Left lobe of liver (tissue), 2 donors: ENCODE results near the gene CDKL5. TPM values are rescaled to one million over a fixed set of nuclear protein-coding genes. Genes with fewer than 3 reads are reported as not detected.
"Not testable (repeated sequence)": the region's sequence is repeated elsewhere in the genome, so short reads cannot be mapped to it uniquely, and the experiment has no call there.

ENCODE experiments used
- ATAC-seq: fragments of 200-7000 bp; cut with Tn5 transposase; one replicate; pipeline ENCODE4 v1.9.1; 2020; ENCODE audit warnings: mild to moderate bottlenecking, moderate library complexity
- DNase-seq: peaks from one replicate; pipeline ENCODE4 v3.0.0-alpha.2; 2020; ENCODE audit warnings: low spot score
- total RNA-seq: library from RNA; stranded (reverse); gene quantifications from one replicate; pipeline ENCODE4 v1.2.1, GENCODE V29; 2021
- donor health status: DM: no; HTN: no; CAD: no; lungs with moderate emphysema.
- donor health status: DM: no; HTN: yes; CAD: no.

Gene CDKL5
- total RNA-seq: 1.7 TPM

- ATAC-seq (peak; percentile 97), DNase-seq (peak; percentile 97)
Measured at GRCh38 chrX:18425199-18426003, at the start of gene CDKL5. CDKL5 (plus strand) TSS chrX:18425608; CDS start chrX:18507097, 81,489 bp downstream.

- DNase-seq: no peak
Measured at GRCh38 chrX:18377796-18378195, 47.6 kb upstream of the CDKL5 start.

GRCh38 chrX:18389966-18390365, 35.4 kb upstream of the CDKL5 start:
- ATAC-seq (no peak), DNase-seq (no peak)

More at GRCh38 chrX:18377796-18378195, 47.6 kb upstream of the CDKL5 start:
- ATAC-seq: peak; percentile 63

- ATAC-seq (peak; percentile 66), DNase-seq (peak; percentile 48)
Measured at GRCh38 chrX:18390941-18391538, 34.4 kb upstream of the CDKL5 start.

- ATAC-seq: peak; percentile 72
- peak; percentile 47 for DNase-seq
Measured at GRCh38 chrX:18394477-18394876, 30.9 kb upstream of the CDKL5 start.

- DNase-seq: no peak
- ATAC-seq: no peak
Measured at GRCh38 chrX:18401848-18402213, 23.6 kb upstream of the CDKL5 start.

GRCh38 chrX:18406531-18407266, 18.7 kb upstream of the CDKL5 start:
- DNase-seq: no peak
- ATAC-seq: no peak

GRCh38 chrX:18410038-18410437, 15.4 kb upstream of the CDKL5 start:
- ATAC-seq (peak; percentile 72), DNase-seq (no peak)

GRCh38 chrX:18415386-18415785, 10.0 kb upstream of the CDKL5 start:
- ATAC-seq: no peak
- DNase-seq: no peak

- DNase-seq (no peak), ATAC-seq (no peak)
Measured at GRCh38 chrX:18422325-18422724, 3.1 kb upstream of the CDKL5 start.

- ATAC-seq (no peak), DNase-seq (no peak)
Measured at GRCh38 chrX:18422886-18423285, 2.5 kb upstream of the CDKL5 start.

- ATAC-seq (peak; percentile 13), DNase-seq (no peak)
Measured at GRCh38 chrX:18424482-18425198, 768 bp upstream of the CDKL5 start.

GRCh38 chrX:18426004-18426320, 554 bp downstream of the CDKL5 start:
- ATAC-seq: no peak
- DNase-seq: peak; percentile 43

- DNase-seq (no peak), ATAC-seq (no peak)
Measured at GRCh38 chrX:18428006-18428405, 2.6 kb downstream of the CDKL5 start.

GRCh38 chrX:18433288-18433687, 7.9 kb downstream of the CDKL5 start:
- not testable (repeated sequence) for DNase-seq, ATAC-seq

- ATAC-seq: no peak
Measured at GRCh38 chrX:18434896-18435295, 9.5 kb downstream of the CDKL5 start.

GRCh38 chrX:18436017-18436416, 10.6 kb downstream of the CDKL5 start:
- DNase-seq (no peak), ATAC-seq (no peak)

More at GRCh38 chrX:18434896-18435295, 9.5 kb downstream of the CDKL5 start:
- no peak for DNase-seq

- DNase-seq: no peak
- no peak for ATAC-seq
Measured at GRCh38 chrX:18440835-18441234, 15.4 kb downstream of the CDKL5 start.

GRCh38 chrX:18441780-18442367, 16.5 kb downstream of the CDKL5 start:
- ATAC-seq (no peak), DNase-seq (no peak)

GRCh38 chrX:18448416-18448815, 23.0 kb downstream of the CDKL5 start:
- ATAC-seq (no peak), DNase-seq (no peak)

- ATAC-seq (no peak), DNase-seq (no peak)
Measured at GRCh38 chrX:18449236-18449635, 23.8 kb downstream of the CDKL5 start.
